GM12878 (cell line): ENCODE results near the gene PRX. TPM values are rescaled to one million over a fixed set of nuclear protein-coding genes. Genes with fewer than 3 reads are reported as not detected.

ENCODE experiments used
- BRCA1 ChIP-seq: IDR thresholded peaks from 2 replicates; pipeline ENCODE4 v1.6.1; 2011; ENCODE audit warnings: low read depth, low read length, improper control_type of control experiment
- CREM ChIP-seq: IDR thresholded peaks from 2 replicates; pipeline ENCODE4 v1.6.1; 2014; ENCODE audit warnings: antibody characterized with exemption, low read depth
- FOXM1 ChIP-seq: IDR thresholded peaks from 2 replicates; pipeline ENCODE4 v1.6.1; 2012; ENCODE audit warnings: low read depth, mild to moderate bottlenecking, inconsistent platforms, low read length, moderate library complexity
- HDGF ChIP-seq: fragments of 450-650 bp; IDR thresholded peaks from 2 replicates; pipeline ENCODE4 v1.6.1; 2016; ENCODE audit warnings: antibody characterized with exemption
- JUND ChIP-seq: IDR thresholded peaks from 2 replicates; pipeline ENCODE4 v1.6.1; 2012; ENCODE audit warnings: low read depth, mild to moderate bottlenecking, low read length, improper control_type of control experiment, moderate library complexity
- NBN ChIP-seq: fragments of 450-650 bp; IDR thresholded peaks from 2 replicates; pipeline ENCODE4 v1.6.1; 2016
- RB1 ChIP-seq: fragments of 450-650 bp; formaldehyde crosslinking; IDR thresholded peaks from 2 replicates; pipeline ENCODE4 v1.6.1; 2017; ENCODE audit warnings: mild to moderate bottlenecking, borderline replicate concordance
- RELB ChIP-seq: fragments of 450-650 bp; IDR thresholded peaks from 2 replicates; pipeline ENCODE4 v1.6.1; 2017; ENCODE audit warnings: low read depth, mild to moderate bottlenecking, moderate library complexity
- SMAD1 ChIP-seq: fragments of 450-650 bp; IDR thresholded peaks from 2 replicates; pipeline ENCODE4 v1.6.1; 2018; ENCODE audit warnings: mild to moderate bottlenecking, low read depth; ENCODE audit not compliant: partially characterized antibody
- SMC3 ChIP-seq: IDR thresholded peaks from 2 replicates; pipeline ENCODE4 v1.6.1; 2011; ENCODE audit warnings: low read length, improper control_type of control experiment, borderline replicate concordance
- SP1 ChIP-seq: IDR thresholded peaks from one replicate; pipeline ENCODE4 v1.6.1; 2011; ENCODE audit warnings: low read depth, low read length
- TCF12 ChIP-seq: IDR thresholded peaks from 2 replicates; pipeline ENCODE4 v1.6.1; 2011; ENCODE audit warnings: low read depth, mild to moderate bottlenecking, low read length
- ZBED1 ChIP-seq: IDR thresholded peaks from 2 replicates; pipeline ENCODE4 v1.6.1; 2016; ENCODE audit warnings: borderline replicate concordance
- polyA plus RNA-seq, 11 experiments: library from polyadenylated mRNA; depleted of rRNA in 4 of 11; unstranded in 6 of 11; stranded (reverse) in 5 of 11; fragments of >200 nt; fragmentation: Nextera tagmentation in 4 of 11; fragmentation: Illumina TruSeq in 1 of 11; extraction: Ambion mirVana in 4 of 11; extraction: Trizol in 1 of 11; gene quantifications; 1 replicate in 1 of 11; 2 replicates in 10 of 11; pipeline versions ENCODE4 v1.2.1 to v1.2.3, GENCODE V29; 2011 to 2016; ENCODE audit warnings: inconsistent platforms in 2 of 11, missing spikeins in 2 of 11, low read depth in 1 of 11
- total RNA-seq, 4 experiments: library from RNA; depleted of rRNA in 3 of 4; stranded (reverse); fragments of >200 nt in 3 of 4; fragmentation: Illumina TruSeq in 1 of 4; extraction: Trizol in 1 of 4; gene quantifications; 2 replicates each; pipeline versions ENCODE4 v1.2.1 to v1.2.3, GENCODE V29; 2013 to 2021
- TF ChIP-seq, protein P1 (sequence below): fragments of 450-650 bp; IDR thresholded peaks from 2 replicates; pipeline ENCODE4 v1.6.1; 2017; ENCODE audit warnings: mild to moderate bottlenecking, moderate library complexity
- TF ChIP-seq, protein P2 (sequence below): fragments of 450-650 bp; IDR thresholded peaks from 2 replicates; pipeline ENCODE4 v1.6.1; 2017; ENCODE audit warnings: antibody characterized with exemption, mild to moderate bottlenecking, moderate library complexity
- TF ChIP-seq, protein P3 (sequence below): fragments of 450-650 bp; IDR thresholded peaks from 2 replicates; pipeline ENCODE4 v1.6.1; 2016; ENCODE audit warnings: mild to moderate bottlenecking

PRX gene
- total and polyA plus RNA-seq, 10 of the 15 experiments (the other 5 are each of a cell fraction or from before 2014, with no cell fraction given), result 0.02 to 1.4 (median 0.54) TPM; not detected in 1

- TF ChIP-seq, protein P1, sequence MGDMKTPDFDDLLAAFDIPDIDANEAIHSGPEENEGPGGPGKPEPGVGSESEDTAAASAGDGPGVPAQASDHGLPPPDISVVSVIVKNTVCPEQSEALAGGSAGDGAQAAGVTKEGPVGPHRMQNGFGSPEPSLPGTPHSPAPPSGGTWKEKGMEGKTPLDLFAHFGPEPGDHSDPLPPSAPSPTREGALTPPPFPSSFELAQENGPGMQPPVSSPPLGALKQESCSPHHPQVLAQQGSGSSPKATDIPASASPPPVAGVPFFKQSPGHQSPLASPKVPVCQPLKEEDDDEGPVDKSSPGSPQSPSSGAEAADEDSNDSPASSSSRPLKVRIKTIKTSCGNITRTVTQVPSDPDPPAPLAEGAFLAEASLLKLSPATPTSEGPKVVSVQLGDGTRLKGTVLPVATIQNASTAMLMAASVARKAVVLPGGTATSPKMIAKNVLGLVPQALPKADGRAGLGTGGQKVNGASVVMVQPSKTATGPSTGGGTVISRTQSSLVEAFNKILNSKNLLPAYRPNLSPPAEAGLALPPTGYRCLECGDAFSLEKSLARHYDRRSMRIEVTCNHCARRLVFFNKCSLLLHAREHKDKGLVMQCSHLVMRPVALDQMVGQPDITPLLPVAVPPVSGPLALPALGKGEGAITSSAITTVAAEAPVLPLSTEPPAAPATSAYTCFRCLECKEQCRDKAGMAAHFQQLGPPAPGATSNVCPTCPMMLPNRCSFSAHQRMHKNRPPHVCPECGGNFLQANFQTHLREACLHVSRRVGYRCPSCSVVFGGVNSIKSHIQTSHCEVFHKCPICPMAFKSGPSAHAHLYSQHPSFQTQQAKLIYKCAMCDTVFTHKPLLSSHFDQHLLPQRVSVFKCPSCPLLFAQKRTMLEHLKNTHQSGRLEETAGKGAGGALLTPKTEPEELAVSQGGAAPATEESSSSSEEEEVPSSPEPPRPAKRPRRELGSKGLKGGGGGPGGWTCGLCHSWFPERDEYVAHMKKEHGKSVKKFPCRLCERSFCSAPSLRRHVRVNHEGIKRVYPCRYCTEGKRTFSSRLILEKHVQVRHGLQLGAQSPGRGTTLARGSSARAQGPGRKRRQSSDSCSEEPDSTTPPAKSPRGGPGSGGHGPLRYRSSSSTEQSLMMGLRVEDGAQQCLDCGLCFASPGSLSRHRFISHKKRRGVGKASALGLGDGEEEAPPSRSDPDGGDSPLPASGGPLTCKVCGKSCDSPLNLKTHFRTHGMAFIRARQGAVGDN, result no peak
- TF ChIP-seq BRCA1 (no peak), SP1 (peak; percentile 70), ZBED1 (peak; percentile 84; the same call in 1 of the 2 replicates), NBN (peak; percentile 91), SMC3 (no peak), RELB (peak; percentile 37; the same call in 1 of the 2 replicates), TCF12 (peak; percentile 93), CREM (peak; percentile 73; the same call in 1 of the 2 replicates), HDGF (peak; percentile 75; the same call in 1 of the 2 replicates), RB1 (no peak), JUND (no peak), SMAD1 (no peak), FOXM1 (peak; percentile 80)
- TF ChIP-seq, protein P2, sequence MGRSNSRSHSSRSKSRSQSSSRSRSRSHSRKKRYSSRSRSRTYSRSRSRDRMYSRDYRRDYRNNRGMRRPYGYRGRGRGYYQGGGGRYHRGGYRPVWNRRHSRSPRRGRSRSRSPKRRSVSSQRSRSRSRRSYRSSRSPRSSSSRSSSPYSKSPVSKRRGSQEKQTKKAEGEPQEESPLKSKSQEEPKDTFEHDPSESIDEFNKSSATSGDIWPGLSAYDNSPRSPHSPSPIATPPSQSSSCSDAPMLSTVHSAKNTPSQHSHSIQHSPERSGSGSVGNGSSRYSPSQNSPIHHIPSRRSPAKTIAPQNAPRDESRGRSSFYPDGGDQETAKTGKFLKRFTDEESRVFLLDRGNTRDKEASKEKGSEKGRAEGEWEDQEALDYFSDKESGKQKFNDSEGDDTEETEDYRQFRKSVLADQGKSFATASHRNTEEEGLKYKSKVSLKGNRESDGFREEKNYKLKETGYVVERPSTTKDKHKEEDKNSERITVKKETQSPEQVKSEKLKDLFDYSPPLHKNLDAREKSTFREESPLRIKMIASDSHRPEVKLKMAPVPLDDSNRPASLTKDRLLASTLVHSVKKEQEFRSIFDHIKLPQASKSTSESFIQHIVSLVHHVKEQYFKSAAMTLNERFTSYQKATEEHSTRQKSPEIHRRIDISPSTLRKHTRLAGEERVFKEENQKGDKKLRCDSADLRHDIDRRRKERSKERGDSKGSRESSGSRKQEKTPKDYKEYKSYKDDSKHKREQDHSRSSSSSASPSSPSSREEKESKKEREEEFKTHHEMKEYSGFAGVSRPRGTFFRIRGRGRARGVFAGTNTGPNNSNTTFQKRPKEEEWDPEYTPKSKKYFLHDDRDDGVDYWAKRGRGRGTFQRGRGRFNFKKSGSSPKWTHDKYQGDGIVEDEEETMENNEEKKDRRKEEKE, result no peak
- TF ChIP-seq, protein P3, sequence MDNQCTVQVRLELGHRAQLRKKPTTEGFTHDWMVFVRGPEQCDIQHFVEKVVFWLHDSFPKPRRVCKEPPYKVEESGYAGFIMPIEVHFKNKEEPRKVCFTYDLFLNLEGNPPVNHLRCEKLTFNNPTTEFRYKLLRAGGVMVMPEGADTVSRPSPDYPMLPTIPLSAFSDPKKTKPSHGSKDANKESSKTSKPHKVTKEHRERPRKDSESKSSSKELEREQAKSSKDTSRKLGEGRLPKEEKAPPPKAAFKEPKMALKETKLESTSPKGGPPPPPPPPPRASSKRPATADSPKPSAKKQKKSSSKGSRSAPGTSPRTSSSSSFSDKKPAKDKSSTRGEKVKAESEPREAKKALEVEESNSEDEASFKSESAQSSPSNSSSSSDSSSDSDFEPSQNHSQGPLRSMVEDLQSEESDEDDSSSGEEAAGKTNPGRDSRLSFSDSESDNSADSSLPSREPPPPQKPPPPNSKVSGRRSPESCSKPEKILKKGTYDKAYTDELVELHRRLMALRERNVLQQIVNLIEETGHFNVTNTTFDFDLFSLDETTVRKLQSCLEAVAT, result peak; percentile 61; the same call in 1 of the 2 replicates
These were observed 3.9 kb upstream of the PRX start (continued) for GRCh38 chr19:40416918-40417642.
